HEK293 (cell line): ENCODE data around the gene CTSD.

ENCODE experiments used
- CTCF ChIP-seq: fragments of 450-650 bp; formaldehyde crosslinking; IDR thresholded peaks from 2 replicates; pipeline ENCODE4 v1.5.1; 2016; ENCODE audit warnings: missing biosample characterization, missing genetic modification characterization
- OVOL3 ChIP-seq: fragments of 450-650 bp; formaldehyde crosslinking; IDR thresholded peaks from 2 replicates; pipeline ENCODE4 v1.5.1; 2016; ENCODE audit warnings: missing biosample characterization, missing genetic modification characterization
- TRIM28 ChIP-seq: IDR thresholded peaks from 2 replicates; pipeline ENCODE4 v1.6.1; 2011; ENCODE audit warnings: low read length, control low read depth, borderline replicate concordance
- ZFP41 ChIP-seq: fragments of 450-650 bp; formaldehyde crosslinking; IDR thresholded peaks from 2 replicates; pipeline ENCODE4 v1.5.1; 2016; ENCODE audit warnings: missing biosample characterization, missing genetic modification characterization, borderline replicate concordance
- ZNF121 ChIP-seq: fragments of 450-650 bp; formaldehyde crosslinking; IDR thresholded peaks from 2 replicates; pipeline ENCODE4 v1.5.1; 2016; ENCODE audit warnings: missing biosample characterization, missing genetic modification characterization
- ZNF140 ChIP-seq: fragments of 450-650 bp; formaldehyde crosslinking; IDR thresholded peaks from 2 replicates; pipeline ENCODE4 v1.5.1; 2016; ENCODE audit warnings: missing biosample characterization, missing genetic modification characterization

DNA sequence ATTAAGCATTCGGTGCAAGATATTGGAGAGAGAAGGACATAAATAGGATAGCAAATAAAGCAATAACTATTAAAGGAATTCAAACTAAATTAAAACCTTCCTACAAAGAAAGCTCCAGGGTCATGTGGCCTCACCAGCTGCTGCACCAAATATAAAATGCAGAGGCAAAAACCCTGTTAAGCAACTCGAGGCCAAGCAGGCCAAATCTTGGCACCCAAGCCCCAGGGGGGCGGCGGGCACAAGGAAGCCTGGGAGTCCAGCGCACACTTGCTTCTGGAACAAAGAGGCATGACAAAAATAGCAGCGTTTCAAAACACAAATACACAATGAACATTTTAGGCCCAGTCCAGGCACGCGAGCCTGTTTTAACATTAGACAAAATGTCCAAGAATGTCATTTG, 46.0 kb downstream of the CTSD start:
- TF ChIP-seq CTCF (tag by site-specific recombination) (no peak), TRIM28 (no peak), ZFP41 (tag by site-specific recombination) (no peak), OVOL3 (tag by site-specific recombination) (no peak), ZNF140 (no peak), ZNF121 (tag by site-specific recombination) (no peak)
